DMS 273 (cell line): ENCODE measurements around the gene SUGT1.
A peak's percentile ranks its signal among the peaks of the same experiment; 100 is the strongest.
"Not testable (repeated sequence)": the region's sequence is repeated elsewhere in the genome, so short reads cannot be mapped to it uniquely, and the experiment has no call there.

Source experiments
- DNase-seq: peaks from one replicate; lab custom pipeline; 2025; ENCODE audit not compliant: unreplicated experiment; lab: John Stamatoyannopoulos, UW

The SUGT1 gene

DNA sequence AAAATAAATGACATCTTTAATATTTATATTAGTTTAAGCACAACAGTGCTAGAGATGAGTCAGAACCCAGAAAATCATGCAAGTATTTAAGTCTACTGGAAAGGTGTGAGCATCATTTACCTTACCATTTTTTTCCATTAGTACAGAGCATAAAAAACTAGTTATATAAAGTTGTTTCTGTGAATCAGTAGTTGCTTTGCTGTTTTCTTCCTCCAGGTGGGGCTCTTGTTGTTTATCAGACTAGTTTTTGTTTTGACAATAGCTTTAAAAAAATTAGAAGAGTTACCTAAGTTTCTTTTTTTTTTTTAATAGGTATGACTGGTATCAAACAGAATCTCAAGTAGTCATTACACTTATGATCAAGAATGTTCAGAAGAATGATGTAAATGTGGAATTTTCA, 12.7 kb downstream of the SUGT1 start:
- DNase-seq: peak; percentile 18

DNA sequence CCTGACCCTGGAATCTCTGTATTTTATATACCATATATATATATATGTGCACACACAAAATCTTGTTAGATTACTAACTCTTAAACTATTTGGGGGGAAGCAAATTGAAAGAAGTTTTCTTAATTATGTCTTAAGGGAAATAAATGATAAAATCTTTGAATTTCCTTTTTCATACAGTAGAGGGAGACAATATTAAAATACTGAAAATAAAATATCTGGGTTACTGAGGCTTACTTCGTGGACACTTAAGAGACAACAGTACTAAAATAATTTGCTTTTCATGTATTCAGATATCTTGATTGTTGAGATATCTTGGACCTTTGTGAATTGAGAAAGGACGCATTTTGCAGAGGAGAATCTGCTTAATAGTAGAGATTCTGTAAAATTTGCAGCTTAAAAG, 17.0 kb downstream of the SUGT1 start:
- no peak for DNase-seq

DNA sequence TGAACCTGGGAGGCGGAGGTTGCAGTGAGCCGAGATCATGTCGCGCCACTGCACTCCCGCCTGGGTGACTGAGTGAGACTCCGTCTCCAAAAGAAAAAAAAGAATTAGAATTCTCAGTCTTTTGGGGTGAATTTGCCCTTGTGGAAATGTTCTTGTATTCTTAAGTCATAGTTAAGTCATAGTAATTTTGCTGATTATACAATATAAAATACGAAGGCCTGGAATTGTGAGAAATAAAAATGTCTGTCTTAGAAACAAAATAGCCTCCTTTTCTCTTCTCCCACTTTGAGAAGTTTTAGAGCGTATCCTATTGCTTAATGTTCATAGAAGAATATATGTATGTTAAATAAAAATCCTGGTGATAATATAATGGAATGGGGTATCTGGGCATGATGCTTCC, 18.1 kb downstream of the SUGT1 start:
- no peak for DNase-seq

DNA sequence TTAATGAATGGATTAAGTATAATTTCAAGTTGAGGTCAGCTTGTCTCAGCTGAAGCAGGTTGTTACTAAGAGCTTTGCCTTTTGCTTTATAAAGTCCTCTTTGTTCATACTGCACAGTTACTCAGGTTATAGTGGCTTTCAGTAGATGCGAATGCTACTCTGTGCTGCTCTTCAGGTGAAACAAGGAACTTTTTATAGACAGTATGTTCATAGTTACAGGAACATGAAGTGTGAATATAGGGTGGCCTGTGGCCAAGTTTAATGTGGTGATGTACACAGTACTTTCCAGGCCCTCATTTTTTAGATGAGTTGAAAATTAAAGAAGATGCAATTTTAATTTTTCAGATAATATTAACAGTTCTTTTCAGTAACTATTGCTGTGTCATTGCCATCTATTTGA, 20.8 kb downstream of the SUGT1 start:
- no peak for DNase-seq

DNA sequence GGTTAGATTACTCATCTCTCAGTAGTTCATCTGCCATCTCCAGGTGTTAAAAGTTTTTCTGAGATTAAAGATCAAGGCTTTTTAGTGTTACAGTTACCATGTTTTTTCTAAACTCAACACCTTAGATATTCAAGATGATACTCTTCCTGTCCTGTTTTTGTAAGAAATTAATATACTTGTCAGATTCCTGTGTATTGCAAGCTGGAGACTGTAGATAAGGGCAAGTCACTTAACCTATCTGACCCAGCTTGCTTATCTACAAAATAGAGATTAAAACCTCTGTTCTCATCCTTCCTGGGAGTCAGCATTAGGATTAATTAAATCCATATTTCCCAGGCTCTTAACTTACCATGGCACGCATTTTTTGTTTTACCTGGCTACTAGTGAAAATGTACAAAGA, 25.2 kb downstream of the SUGT1 start:
- no peak for DNase-seq

DNA sequence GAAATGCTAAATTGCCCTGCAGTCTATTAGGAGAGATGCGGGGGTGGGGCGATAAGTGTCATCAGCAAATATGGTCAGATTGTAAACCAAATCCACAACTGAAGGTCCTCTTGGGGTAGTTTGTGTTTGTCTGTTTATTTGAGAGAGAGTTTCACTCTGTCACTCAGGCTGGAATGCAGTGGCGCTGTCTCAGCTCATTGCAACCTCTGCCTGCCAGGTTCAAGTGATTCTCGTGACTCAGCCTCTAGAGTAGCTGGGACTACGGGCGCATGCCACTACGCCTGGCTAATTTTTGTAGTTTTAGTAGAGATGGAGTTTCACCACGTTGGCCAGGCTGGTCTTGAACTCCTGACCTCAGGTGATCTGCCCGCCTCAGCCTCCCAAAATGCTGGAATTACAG, 33.2 kb downstream of the SUGT1 start:
- DNase-seq: not testable (repeated sequence)

DNA sequence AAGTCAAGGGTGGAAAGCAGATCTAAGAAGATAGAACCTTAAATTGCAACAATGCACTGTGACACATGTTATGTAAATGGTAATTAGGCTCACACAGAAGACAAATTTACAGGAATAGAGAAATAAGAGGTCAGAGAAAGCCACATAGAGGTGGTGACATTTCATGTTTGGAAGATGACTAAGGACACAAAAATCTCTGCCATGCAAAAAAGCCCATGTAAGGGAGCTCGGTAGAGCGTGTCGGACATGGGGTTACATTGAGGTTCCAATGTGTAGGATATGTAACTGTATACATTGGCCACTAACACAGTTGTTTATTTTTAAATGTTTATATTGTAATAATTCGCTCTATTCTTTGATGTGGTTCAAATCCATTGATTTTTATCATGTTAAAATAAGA, 33.7 kb downstream of the SUGT1 start:
- no peak for DNase-seq

DNA sequence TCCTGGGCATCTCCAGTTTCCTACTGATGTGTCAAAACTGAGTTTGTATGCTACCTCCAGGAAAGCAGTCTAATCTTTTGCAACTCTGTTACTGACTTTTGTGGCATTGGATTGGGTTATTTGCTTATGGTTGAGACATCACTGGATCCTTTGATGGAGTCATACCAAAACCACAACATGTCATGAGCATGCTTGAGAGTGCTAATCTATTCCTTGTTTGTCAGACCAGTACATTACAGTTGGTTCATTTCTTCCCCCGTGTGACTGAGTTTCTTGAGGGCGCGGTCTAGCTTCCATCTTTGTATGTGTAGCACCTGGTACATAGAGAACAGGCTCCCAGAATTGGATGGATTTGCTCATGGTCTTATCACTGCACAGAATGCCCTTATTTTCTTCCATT, 43.2 kb downstream of the SUGT1 start:
- DNase-seq: no peak

DNA sequence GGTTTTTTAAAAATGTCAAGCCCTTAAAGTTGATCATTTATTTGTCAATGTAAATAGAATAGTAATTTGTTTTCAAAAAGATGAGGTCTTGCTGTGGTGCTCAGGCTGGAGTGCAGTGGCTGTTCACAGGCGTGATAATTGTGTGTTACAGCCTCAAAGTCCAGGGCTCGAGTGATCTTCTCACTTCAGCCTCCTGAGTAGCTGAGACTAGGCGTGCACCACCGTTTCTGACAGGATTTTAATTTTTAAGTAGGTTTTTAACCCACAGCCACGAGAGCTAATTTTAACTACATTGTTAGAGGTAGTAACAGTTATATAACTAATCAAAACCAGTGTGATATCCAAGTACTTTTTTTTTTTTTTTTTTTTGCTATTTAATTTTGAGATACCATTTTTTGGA, 43.9 kb downstream of the SUGT1 start:
- DNase-seq: no peak

DNA sequence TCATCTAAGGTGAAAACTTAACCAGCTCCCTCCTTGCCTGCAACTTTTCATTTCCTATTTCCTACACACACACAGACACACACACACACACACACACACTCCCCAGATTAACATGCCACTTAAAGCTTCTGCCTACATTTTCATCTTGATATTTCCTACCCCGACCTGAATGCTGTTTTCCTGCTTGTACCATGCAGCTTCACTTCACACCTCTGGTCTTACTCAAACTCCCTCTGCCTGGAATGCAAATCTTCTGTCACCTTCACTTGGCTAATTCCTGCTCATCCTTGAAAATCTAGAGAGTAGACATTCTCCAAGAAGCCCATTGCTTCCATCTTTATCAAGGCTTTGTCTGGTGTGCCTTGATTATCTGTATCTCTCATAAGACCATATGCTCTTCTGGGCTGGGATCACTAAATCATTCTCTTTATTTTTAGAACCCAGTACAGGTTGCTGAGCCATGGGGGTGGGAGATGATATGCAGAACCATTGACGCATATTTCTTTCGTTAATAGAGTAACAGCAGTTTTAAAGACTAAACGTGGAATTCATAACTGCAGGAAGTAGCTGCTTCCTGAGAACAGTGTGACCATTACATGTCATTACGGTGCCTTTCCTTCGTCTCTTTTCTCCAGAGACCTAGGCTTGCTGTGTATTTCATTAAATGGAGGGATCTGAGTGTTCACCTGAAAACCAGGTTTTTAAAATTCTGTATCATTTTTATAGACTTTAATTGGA, 49.3 kb downstream of the SUGT1 start:
- no peak for DNase-seq

DNA sequence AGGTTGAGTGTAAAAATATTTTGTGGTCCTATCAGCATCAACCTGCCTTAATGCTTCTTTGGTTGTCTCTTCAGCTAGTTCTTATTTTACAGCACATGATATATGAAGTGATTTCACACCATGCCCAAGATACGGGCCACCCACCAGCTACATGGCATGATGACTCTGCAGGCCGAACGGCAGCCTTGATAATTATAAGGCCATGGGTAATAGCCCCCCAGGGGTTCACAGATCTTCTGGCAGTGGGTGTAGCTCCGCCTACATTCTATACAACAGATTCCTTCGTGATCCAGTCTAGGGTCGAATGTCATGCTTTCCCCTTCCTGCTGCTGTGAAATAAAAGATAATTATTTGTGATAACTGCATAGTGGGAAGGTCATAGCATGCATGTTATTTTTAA, 50.8 kb downstream of the SUGT1 start:
- DNase-seq: no peak

DNA sequence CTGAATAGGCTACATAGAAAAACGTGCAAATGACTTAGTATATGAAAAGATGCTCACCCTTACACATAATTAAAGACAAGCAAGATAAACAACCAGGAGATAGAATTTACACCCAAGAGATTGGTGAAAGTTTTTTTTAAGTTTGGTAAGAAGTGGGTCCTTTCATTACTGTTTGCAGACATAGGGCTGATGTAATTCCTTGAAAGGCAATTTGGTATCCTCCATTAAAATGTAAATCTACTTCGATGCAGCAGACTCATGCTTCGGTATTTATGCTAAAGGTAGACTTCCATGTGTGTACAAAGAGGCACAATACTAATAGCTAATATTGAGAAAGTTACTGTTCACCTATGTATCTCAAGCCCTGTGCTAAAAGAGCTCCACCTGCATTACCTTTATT, 53.4 kb downstream of the SUGT1 start:
- DNase-seq: no peak

DNA sequence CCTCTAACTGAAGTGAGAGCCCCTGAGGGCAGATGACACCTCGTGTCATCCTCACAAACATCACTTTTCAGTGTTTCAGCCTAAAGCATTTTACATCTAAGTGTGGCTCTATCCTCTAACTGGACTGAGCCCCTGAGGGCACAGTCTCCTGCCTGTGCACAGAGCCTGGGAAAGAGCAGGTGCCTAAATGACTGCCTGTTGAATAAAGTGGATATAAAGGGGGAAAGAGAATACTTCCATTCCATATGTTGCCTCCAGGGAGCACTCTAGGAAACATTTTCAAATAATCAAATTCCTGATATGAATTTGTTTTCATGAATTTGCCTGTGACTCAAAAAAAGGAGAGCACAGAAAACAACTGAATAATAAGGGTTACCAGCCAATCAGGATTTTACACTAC, 54.7 kb downstream of the SUGT1 start:
- DNase-seq: peak; percentile 29

DNA sequence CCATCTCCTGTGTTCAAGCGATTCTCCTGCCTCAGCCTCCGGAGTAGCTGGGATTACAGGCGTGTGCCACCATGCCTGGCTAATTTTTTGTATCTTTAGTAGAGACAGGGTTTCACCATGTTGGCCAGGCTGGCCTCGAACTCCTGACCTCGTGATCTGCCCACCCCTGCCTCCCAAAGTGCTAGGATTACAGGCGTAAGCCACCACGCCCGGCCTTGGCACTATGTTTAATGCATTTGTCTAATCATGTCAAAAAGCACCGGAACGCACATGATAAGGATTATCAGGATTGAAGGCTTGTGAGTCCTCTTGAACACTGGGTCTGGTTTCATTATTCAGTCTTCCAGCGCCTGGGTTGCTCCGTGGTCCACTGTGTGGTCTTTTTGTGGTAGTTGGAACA, 55.6 kb downstream of the SUGT1 start:
- DNase-seq: not testable (repeated sequence)

DNA sequence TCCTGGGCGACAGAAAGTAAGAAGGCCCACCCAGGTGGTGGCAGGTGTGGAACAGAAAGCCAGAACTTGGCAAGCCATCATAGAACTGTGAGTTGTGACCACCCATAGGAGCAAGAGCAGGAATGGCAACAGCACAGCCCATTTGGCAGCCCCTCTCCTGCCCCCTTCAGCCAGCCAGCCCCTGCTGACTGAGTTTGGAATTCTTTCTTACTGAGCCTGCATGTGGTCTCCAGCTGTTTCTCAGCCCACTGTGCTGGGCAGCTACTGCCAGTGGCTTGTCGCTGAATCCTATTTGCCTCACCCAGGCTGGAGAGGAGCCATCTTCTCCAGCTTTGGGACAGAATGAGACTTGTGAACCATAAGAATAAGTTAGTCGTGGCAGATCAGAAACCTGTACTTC, 58.6 kb downstream of the SUGT1 start:
- peak; percentile 5 for DNase-seq

DNA sequence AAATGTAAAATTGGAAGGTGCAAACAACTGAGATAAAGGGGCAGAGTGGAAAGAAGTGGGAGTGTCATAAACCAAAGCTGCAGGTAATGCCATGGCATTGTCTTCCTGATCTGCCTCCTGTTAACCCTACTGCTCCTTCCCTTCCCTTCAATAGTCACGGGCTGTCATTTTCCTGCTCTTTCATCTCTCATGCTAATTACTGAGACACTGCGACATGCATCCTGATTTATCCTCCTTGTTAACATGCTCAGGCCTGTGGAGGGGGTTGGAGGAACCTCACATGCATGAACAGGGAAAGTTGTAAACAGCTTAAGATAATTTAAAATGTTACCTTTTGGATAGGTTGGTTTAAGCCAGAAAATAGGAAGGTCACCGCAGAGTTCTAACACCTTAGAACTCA, 59.7 kb downstream of the SUGT1 start:
- no peak for DNase-seq

DNA sequence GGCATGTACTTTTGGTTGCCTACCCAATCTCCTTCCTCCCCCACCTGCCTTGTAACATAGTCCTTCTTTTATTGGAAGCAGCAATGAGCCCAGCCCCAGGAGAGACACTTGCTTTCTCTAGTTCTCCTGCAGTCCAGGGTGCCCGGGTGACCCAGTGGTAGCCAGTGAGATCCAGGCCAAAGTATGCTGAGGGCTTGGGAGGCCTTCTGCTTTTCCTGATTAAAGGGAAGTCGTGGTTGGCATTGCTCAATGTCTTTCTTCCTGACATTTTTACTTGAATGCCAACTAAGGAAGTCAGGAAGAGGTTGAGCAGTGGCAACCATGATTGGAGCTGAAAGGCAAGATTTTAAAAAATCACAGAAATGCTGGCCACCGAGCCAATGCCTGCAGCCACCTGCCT, 61.3 kb downstream of the SUGT1 start:
- DNase-seq: no peak

DNA sequence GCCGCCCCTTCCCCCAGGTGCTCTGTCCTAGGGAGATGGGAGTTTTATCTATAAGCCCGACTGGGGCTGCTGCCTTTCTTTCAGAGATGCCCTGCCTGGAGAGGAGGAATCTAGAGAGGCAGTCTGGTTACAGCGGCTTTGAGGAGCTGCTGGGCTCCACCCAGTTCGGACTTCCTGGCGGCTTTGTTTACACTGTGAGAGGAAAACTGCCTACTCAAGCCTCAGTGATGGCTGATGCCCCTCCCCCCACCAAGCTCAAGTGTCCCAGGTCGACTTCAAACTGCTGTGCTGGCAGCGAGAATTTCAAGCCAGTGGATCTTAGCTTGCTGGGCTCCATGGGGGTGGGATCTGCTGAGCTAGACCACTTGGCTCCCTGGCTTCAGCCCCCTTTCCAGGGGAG, 68.3 kb downstream of the SUGT1 start:
- DNase-seq: not testable (repeated sequence)

DNA sequence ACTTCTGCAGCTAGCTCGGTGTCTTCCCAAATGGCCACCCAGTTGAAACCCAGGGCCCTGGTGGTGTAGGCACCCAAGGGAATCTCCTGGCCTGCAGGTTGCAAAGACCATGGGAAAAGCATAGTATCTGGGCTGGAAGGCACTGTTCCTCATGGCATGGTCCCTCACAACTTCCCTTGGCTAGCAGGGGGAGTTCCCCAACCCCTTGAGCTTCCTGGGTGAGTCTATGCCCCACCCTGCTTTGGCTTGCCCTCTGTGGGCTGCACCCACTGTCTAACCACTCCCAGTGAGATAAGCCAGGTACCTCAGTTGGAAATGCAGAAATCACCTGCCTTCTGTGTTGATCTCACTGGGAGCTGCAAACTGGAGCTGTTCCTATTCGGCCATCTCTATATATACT, 68.7 kb downstream of the SUGT1 start:
- not testable (repeated sequence) for DNase-seq

DNA sequence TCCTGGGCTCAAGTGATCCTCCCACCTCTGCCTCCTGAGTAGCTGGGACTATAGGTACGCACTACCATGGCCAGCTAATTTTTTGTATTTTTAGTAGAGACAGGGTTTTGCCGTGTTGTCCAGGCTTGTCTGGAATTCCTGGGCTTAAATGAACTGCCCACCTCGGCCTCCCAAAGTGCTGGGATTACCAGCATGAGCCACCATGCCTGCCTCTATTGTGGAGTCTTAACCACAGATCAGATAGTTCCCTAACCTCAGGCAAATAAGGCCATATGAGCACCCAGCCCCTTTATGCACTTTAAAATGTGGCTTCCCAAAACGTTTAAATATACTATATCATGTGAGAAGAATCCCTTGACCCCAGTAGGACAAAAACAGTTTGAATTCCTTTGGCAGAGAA, 70.5 kb downstream of the SUGT1 start:
- DNase-seq: no peak

DNA sequence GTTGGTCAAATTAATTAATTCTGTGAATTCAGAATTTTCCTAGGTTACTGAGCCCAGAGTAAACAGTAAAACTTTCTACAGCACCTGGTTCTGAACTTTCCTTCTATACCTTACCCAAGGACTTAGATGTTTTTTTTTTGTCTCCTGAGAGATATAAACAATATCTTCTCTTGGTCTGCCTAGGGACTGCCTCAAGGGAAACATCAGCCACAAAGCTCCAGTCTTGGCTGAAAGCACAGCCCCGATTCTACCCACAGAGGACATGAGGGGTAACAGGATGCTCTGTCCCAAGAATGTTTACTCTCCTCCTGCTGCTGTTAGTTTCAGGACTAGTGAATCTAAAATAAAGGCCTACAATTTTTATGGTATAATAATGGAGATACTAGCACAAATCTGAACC, 72.7 kb downstream of the SUGT1 start:
- no peak for DNase-seq

DNA sequence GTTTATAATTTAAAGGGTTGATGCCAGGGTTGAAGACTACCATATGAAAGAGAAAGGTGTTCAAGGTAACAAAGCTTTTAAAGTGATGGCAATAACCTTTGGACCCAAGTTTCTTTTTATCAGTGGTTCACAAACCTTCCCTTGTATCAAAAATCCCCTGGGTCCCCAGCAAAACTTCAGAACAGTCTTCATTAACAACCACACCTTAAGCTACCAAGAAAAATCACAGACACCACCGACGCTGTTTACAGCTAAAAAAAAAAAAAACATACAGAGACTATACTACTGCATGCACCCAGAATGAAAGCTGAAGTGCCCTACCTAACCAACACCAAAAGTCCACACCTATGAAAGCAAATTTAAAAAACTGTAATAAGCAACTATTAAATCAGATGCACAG, 73.6 kb downstream of the SUGT1 start:
- DNase-seq: no peak

DNA sequence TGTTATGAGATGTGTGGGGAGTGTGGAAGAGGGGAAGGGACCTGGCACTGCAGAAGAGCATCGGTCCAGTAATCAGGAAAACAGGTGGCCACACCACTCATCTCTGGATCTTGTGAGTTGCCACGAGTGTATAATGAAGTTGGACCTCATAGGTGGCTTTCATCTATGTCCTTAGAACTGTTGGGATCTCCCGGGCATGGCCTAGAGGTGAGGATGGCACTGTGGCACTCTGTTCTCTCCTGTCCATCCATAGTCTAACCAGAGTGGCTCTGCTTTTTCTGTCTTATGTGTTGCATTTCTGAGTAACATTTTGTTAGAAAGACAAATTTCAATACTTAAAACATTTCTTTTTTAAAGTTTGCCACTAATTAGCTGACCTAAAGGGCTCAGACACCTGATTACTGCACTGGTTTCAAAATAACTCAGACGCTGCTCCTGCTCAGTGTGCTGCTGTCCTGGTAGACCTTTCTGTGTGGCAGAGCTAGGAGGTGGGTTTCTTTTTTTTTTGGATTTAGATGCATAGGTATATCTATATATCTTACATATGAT, 81.5 kb downstream of the SUGT1 start:
- no peak for DNase-seq
